SK-N-SH treated with all-trans-retinoic acid at 6 μM for 48 hours (cell line): ENCODE data around the gene PLEKHA8.

Source experiments
- PATZ1 ChIP-seq: fragments of 250-450 bp; sonication (Bioruptor Pico); IDR thresholded peaks from 2 replicates; pipeline ENCODE4 v1.8.0; 2020; ENCODE audit warnings: mild to moderate bottlenecking, moderate library complexity, borderline replicate concordance
- TCF4 ChIP-seq: fragments of 250-450 bp; sonication (Bioruptor Pico); IDR thresholded peaks from 2 replicates; pipeline ENCODE4 v1.8.0; 2021; ENCODE audit warnings: mild to moderate bottlenecking, moderate library complexity, borderline replicate concordance
- TOX ChIP-seq: fragments of 250-450 bp; sonication (Bioruptor Pico); IDR thresholded peaks from 2 replicates; pipeline ENCODE4 v1.8.0; 2021; ENCODE audit warnings: mild to moderate bottlenecking, moderate library complexity, borderline replicate concordance
- ZFP3 ChIP-seq: fragments of 250-450 bp; sonication (Bioruptor Pico); IDR thresholded peaks from 2 replicates; pipeline ENCODE4 v1.5.0; 2020; ENCODE audit warnings: mild to moderate bottlenecking, moderate library complexity
- TF ChIP-seq, protein P1 (sequence below): fragments of 250-450 bp; sonication (Bioruptor Pico); IDR thresholded peaks from 2 replicates; pipeline ENCODE4 v1.5.1; 2020; ENCODE audit warnings: low read depth, mild to moderate bottlenecking, moderate library complexity

DNA sequence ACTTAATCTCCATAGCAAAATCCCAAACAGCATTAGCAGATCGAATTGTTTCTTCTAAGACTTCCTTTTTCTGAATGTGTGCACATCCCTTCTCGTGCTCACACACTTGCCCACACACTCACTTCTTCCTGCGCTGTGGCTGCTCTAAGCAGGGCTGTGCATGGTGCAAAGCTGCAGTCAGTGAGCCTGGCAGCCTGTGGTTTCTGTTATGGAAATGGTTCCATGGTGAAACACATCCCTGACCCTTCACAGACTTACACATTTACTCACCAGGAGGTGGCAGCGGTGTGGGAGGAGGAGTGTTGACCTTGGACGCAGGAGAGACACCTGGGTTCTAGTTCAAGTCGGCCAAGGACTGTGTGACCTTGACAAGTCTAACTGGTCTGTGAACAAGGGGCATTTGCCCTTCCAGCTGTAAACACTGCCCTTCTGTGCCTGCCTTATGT lies 131.5 kb downstream of the PLEKHA8 start:
- TF ChIP-seq PATZ1 (CRISPR knock-in tag), result no peak
- no peak for TF ChIP-seq ZFP3
- TF ChIP-seq, protein P1, sequence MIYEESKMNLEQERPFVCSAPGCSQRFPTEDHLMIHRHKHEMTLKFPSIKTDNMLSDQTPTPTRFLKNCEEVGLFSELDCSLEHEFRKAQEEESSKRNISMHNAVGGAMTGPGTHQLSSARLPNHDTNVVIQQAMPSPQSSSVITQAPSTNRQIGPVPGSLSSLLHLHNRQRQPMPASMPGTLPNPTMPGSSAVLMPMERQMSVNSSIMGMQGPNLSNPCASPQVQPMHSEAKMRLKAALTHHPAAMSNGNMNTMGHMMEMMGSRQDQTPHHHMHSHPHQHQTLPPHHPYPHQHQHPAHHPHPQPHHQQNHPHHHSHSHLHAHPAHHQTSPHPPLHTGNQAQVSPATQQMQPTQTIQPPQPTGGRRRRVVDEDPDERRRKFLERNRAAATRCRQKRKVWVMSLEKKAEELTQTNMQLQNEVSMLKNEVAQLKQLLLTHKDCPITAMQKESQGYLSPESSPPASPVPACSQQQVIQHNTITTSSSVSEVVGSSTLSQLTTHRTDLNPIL (CRISPR knock-in tag), result no peak
- no peak for TF ChIP-seq TCF4 (CRISPR knock-in tag)
- no peak for TF ChIP-seq TOX (CRISPR knock-in tag)
